Fibroblast of skin of left biceps (primary cell): Measurements from ENCODE around the gene PAIP1.
"Not testable (repeated sequence)": the region's sequence is repeated elsewhere in the genome, so short reads cannot be mapped to it uniquely, and the experiment has no call there.

ENCODE experiments used
- DNase-seq, 2 experiments: peaks; one replicate each; pipeline ENCODE4 v3.0.0-alpha.2; 2013; ENCODE audit warnings: low read depth in 2 of 2

PAIP1 gene, protein sequence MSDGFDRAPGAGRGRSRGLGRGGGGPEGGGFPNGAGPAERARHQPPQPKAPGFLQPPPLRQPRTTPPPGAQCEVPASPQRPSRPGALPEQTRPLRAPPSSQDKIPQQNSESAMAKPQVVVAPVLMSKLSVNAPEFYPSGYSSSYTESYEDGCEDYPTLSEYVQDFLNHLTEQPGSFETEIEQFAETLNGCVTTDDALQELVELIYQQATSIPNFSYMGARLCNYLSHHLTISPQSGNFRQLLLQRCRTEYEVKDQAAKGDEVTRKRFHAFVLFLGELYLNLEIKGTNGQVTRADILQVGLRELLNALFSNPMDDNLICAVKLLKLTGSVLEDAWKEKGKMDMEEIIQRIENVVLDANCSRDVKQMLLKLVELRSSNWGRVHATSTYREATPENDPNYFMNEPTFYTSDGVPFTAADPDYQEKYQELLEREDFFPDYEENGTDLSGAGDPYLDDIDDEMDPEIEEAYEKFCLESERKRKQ

DNA sequence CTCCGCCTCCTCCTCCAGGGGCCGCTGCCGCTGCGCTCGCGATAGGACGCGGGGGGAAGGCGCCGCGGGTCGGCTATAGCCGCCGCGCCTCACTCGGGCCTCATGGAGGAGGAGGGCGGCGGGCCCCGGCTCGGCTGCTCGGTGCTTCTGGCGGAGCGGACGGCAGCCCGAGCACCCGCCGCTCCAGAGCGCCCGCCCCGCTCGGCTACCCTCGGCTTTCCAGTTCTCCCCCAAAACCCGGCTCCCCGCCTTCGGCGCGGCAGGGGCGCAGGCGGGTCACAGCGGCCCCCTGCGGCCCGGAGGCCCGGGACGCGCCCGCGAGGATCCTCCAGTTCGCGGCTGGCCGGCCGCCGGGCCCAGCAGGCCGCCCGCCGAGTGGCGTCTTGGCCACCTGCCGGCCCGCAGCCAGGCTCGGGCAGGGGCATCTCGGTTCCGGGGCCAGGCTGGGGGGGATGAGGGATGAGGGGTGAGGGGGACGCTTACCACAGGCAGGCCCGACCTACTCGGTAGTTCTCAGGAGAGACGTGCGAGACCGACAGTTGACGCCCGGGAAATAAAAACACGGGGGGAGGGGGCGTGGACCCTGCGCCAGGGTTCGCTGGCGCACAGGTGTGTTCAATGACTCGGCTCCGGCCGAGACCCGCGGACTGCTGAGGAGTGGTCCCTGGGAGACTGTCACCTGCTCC lies at the start of gene PAIP1:
Gene PAIP1 (minus strand): TSS at position 221 of the 686 bp plus-strand sequence. CDS start 231 bp downstream, outside the sequence.
- peak; percentile 68 to 70 for DNase-seq

DNA sequence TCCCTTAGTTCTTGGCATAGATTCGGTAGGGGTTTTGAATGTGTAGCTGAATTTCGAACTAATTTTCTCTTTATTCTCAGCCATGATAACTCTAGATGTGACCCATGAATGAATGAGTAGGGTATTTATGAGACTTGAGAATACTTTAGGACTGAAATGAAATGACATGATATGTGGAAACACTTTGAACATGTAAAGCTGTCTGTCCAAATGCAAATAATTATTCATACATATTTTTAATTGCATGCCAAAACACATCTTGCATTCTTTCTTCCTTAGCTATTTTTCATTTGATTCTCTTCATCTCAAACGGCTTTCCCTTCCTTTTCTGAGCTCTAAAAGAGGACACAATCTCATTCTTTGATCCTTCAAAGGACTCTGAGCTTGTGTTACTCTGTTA lies 49.5 kb upstream of the PAIP1 start:
- no peak for DNase-seq

DNA sequence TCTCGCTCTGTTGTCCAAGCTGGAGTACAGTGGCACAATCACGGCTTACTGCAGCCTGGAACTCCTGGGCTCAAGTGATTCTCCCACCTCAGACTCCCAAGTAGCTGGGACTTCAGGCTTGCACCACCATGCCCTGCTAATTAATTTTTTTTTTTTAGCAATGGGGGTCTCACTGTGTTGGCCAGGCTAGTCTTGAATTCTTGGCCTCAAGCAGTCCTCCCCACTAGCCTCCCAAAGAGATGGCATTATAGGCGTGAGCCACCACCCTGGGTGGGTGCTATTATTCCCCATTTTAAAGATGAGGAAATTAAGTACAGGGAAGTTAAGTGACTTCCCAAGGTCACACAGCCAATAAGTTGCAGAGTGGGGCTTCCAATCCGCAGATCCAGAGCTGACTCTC lies 47.8 kb upstream of the PAIP1 start:
- DNase-seq: no peak

DNA sequence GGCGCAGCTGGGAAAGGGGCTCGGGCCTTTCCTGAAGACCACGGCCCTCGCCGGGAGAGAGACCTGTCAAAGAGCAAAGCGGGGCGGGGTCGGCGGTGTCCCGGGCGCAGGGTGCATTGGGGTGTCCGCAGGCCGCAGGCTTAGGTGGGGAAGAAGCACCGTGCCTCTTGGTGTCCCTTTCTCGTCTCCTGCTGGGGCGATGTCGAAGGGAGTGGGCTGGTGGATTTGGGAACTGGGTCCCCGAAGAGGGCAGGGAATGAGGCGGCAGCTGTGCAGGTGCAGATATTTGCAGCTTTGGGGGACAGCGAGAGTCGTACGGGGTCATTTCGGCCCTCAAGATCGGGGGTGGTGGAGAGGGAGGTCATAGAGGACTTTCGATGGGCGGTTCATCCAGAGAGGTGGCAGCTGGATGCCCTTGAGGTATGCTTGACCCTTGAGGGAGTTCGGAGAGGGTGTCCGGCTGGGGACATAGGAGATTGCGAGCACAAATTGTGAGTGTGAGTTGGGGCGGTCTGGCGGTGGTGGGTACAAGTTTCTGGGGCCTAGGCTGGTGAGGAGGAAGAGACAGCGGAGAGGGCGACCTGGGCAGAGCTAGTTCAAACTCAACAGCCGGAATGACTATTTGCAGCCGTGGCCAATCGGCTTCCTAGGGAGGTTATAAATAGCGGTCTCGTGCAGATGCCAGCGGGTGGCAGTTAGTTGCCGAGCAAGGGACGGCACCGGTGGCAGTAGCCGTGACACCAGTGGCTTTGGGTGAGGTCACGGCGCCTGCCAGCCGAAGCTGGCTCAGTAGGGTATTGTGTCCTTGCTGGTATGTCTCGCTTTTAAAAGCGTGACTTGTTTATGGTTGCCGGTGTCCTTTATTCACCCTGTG lies 46.7 kb upstream of the PAIP1 start:
- no peak for DNase-seq

GRCh38 chr5:43602461-43603343 lies 45.8 kb upstream of the PAIP1 start, which contains the start of gene NNT:
NNT (plus strand) TSS chr5:43603180; CDS start chr5:43609196, 6,016 bp downstream.
- DNase-seq: no peak

DNA sequence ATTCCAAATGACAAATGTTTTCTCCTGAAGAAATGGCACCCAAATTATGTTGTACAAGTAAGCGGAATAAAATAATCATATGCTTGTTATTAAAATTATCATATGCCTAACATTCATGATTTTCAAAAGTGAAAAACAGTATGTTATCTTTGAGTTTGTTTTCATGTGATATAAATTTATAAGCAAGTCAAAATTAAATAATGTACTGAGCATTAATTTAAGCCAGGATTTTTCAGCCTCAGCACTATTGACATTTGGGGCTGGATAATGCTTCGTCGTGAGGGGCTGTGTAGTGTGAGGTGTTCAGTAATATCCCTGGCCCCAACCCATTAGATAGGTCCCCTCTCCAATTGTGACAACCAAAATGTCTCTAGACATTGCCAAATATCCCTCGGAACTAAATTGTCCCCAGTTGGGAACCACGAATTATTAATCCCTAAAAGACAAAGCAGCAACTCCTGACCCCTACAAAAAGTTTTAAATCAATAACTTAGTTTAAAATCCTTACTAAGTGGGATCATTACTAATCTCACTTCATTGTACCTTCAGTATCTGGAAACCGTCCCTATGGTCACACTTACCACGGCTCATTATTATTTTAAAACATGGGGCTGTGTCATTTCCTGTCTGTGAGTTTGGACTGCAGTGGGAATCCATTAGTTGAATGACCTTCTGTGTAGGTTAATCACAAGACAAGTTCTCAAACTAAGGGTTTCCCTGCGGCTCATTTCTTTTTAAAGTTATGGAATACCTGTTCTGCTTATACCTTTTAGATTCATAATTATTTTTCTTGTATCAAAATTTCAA lies 44.8 kb upstream of the PAIP1 start:
- DNase-seq: no peak

- not testable (repeated sequence) for DNase-seq
Measured at GRCh38 chr5:43598927-43599326, 42.0 kb upstream of the PAIP1 start.

DNA sequence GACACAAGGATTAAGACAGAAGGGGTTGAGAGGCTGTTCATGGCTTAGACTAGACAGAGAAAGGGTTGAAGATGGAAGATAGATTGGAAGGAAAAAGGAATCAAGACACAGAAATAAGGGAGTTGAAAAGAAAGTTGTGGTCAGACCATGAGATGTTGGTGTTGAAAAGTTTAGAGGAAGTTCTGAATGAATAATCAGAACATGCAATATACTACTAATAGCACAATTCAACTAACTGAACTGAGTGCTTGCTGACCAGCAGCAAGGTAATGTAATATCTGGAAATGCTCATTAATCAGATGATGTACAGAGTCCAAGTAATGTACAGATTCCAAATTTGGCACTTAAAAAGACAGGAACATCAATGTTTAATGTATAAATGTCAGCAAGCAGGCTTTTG lies 35.5 kb upstream of the PAIP1 start:
- no peak for DNase-seq

- DNase-seq: no peak
Measured at GRCh38 chr5:43590700-43591099, 33.8 kb upstream of the PAIP1 start.

GRCh38 chr5:43589310-43589709 lies 32.4 kb upstream of the PAIP1 start:
- no peak for DNase-seq

- no peak for DNase-seq
Measured at GRCh38 chr5:43588842-43589241, 32.0 kb upstream of the PAIP1 start.

DNA sequence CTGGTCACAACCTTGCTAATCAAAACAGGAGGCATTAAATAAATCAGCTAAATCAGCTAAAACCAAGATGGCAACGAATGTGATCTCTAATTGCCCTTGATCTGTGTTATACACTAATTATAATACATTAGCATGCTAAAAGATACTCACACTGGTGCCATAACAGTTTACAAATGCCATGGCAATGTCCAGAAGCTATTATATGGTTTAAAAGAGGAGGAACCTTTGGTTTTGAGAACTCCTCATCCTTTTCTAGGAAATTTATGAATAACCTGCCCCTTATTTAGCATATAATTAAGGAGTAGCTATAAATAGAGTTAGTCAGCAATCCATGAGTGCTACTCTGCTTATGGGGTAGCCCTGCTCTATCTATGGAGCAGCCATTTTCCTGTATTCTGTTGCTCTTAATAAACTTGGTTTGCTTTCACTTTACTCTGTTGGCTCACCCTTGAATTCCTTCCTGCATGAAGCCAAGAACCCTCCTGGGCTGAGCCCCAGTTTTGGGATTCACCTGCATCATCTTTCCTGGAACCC lies 27.4 kb upstream of the PAIP1 start:
- DNase-seq: no peak

DNA sequence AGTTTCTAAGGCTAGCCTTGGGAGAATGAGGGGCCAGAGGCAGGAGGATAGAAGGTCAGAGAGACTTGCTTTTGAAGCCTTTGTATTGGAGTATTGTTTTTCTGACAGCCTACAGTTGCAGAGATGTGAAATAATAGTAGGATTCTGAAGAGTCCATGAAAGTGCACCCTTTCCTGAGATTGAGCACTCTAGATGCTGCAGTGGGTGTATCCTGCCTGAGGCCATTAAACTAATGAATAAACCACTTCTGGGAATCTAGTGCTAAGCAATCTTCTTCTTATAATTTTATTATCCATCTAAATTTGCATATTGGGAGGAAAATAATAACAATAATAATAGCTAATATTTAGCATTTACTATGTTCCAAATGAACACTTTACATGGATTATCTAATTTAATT lies 26.8 kb upstream of the PAIP1 start:
- no peak for DNase-seq

DNA sequence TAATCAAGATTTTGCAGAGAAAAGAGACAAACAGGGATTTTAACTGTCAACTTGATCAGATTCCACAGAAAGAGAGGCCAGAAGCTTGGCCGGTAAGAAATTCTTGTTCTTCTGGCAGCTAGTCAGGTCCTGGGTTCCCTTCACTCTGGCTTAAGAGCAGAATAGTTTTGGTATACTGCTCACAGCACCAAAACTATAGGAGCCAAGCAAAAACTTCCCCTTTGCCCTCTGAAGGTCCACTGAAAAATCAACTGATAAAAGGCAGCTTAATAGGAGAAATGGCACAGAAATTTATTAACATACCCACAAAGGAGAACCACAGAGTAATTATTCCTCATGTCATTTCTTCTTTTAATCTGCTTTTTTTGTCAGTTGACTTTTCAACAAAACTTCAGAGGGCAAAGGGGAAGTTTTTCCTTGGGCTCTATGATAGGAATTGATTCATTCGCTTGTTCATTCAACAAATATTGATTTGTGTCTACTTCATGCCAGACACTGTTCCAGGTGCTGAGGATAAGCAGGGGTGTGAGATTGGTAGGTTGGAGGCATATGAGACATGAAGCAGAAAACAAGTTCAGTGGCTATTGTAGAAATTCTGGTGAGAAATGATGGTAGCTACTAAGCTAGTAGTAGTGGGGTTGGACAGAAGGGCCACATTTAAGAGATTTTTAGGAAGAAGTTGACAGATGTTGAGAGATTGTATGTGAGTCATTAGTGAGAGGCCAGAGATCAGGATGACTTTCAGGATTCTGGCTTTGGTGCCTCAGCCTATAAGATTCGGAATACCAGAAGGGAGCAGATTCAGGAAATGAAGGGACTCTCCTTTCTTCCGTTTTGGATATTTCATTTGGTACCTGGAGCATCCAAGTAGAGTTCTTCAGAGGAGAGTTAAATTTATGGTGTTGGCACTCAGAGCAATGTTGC lies 25.5 kb upstream of the PAIP1 start:
- no peak for DNase-seq

GRCh38 chr5:43581398-43581797 lies 24.5 kb upstream of the PAIP1 start:
- no peak for DNase-seq

DNA sequence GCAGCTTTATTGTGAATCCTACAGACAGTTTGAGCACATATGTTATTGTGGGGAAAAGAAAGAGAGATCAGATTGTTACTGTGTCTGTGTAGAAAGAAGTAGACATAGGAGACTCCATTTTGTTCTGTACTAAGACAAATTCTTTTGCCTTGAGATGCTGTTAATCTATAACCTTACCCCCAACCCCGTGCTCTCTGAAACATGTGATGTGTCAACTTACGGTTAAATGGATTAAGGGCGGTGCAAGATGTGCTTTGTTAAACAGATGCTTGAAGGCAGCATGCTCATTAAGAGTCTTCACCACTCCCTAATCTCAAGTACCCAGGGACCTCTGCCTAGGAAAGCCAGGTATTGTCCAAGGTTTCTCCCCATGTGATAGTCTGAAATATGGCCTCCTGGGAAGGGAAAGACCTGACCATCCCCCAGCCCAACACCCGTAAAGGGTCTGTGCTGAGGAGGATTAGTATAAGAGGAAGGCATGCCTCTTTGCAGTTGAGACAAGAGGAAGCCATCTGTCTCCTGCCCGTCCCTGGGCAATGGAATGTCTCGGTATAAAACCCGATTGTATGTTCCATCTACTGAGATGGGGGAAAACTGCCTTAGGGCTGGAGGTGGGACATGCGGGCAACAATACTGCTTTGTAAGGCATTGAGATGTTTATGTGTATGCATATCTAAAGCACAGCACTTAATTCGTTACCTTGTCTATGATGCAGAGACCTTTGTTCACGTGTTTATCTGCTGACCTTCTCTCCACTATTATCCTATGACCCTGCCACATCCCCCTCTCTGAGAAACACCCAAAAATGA lies 23.7 kb upstream of the PAIP1 start:
- not testable (repeated sequence) for DNase-seq

DNA sequence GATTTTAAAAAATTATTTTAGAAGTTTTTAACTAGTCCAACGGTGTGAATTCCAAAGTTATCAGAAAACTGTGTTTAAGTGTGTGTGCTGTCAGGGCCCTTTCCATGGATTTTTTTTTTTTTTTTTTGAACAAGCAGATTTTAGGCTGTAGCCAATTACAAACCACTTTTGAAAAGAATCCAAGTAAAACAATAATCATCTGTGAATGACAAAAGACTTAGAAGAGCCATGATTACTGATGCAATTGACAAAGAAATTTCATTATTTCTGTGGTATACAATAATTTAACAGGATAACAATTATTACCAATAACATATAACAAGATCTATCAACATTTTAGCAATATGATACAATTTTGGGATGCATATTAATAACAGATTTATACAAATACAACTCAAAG lies 16.2 kb upstream of the PAIP1 start:
- peak; percentile 53 to 55 for DNase-seq

GRCh38 chr5:43572357-43572756 lies 15.5 kb upstream of the PAIP1 start:
- no peak for DNase-seq
